GM19372 (cell line): ENCODE results near the gene CTNNA2.

Experiments used
- ATAC-seq: cut with Tn5 transposase; IDR thresholded peaks from one replicate; pipeline ENCODE4 v1.9.1; 2021; ENCODE audit warnings: mild to moderate bottlenecking, low read depth, moderate library complexity; ENCODE audit not compliant: unreplicated experiment

CTNNA2 gene

GRCh38 chr2:79966882-79967281 lies 454.0 kb downstream of the CTNNA2 start:
- ATAC-seq, result no peak

- ATAC-seq, result no peak
Observed at GRCh38 chr2:79971807-79972206, 459.0 kb downstream of the CTNNA2 start.

GRCh38 chr2:79972661-79973060 lies 459.8 kb downstream of the CTNNA2 start:
- ATAC-seq, result no peak

GRCh38 chr2:79975791-79976565 lies 463.1 kb downstream of the CTNNA2 start:
- no peak for ATAC-seq

GRCh38 chr2:79977792-79978191 lies 464.9 kb downstream of the CTNNA2 start:
- ATAC-seq, result no peak

GRCh38 chr2:79980116-79980515 lies 467.3 kb downstream of the CTNNA2 start:
- ATAC-seq, result no peak

- ATAC-seq, result no peak
Observed at GRCh38 chr2:79980816-79981215, 468.0 kb downstream of the CTNNA2 start.

GRCh38 chr2:79981316-79981715 lies 468.5 kb downstream of the CTNNA2 start:
- no peak for ATAC-seq

- ATAC-seq, result no peak
Observed at GRCh38 chr2:79982445-79982844, 469.6 kb downstream of the CTNNA2 start.

GRCh38 chr2:79984476-79984875 lies 471.6 kb downstream of the CTNNA2 start:
- ATAC-seq, result no peak

- ATAC-seq, result no peak
Observed at GRCh38 chr2:79985145-79985544, 472.3 kb downstream of the CTNNA2 start.

GRCh38 chr2:79985571-79985970 lies 472.7 kb downstream of the CTNNA2 start:
- no peak for ATAC-seq

GRCh38 chr2:79993144-79993543 lies 480.3 kb downstream of the CTNNA2 start:
- no peak for ATAC-seq

GRCh38 chr2:79994161-79994560 lies 481.3 kb downstream of the CTNNA2 start:
- no peak for ATAC-seq

- ATAC-seq, result no peak
Observed at GRCh38 chr2:79994965-79995364, 482.1 kb downstream of the CTNNA2 start.

- no peak for ATAC-seq
Observed at GRCh38 chr2:79996709-79997108, 483.9 kb downstream of the CTNNA2 start.

- ATAC-seq, result no peak
Observed at GRCh38 chr2:80001701-80002101, 488.9 kb downstream of the CTNNA2 start.

GRCh38 chr2:80002112-80002511 lies 489.3 kb downstream of the CTNNA2 start:
- ATAC-seq, result no peak

- no peak for ATAC-seq
Observed at GRCh38 chr2:80002568-80003157, 489.8 kb downstream of the CTNNA2 start.

- no peak for ATAC-seq
Observed at GRCh38 chr2:80007777-80008503, 495.1 kb downstream of the CTNNA2 start.

- no peak for ATAC-seq
Observed at GRCh38 chr2:80008596-80008995, 495.7 kb downstream of the CTNNA2 start.

- ATAC-seq, result no peak
Observed at GRCh38 chr2:80009211-80009610, 496.4 kb downstream of the CTNNA2 start.
